GM18517 (cell line): ENCODE data around the gene RBP2.

Source experiments
- ATAC-seq: cut with Tn5 transposase; IDR thresholded peaks from one replicate; pipeline ENCODE4 v1.9.1; 2021; ENCODE audit warnings: mild to moderate bottlenecking, moderate library complexity; ENCODE audit not compliant: unreplicated experiment

RBP2 gene

DNA sequence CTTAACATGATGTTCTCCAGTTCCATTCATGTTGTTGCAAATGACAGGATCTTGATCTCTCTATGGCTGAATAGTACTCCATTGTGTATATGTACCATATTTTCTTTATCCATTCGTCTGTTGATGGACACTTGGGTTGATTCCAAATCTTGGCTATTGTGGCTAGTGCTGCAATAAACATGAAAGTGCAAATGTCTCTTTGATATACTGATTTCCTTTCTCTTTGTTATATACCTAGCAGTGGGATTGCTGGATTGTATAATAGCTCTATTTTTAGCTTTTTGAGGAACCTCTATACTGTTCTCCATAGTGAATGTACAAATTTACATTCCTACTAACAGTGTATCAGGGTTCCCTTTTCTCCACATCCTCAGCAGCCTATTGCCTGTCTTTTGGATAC is 5.9 kb upstream of the RBP2 start:
- no peak for ATAC-seq

GRCh38 chr3:139481116-139481515 is 4.8 kb upstream of the RBP2 start:
- no peak for ATAC-seq

- ATAC-seq: no peak
Measured at GRCh38 chr3:139480585-139480984, 4.3 kb upstream of the RBP2 start.

DNA sequence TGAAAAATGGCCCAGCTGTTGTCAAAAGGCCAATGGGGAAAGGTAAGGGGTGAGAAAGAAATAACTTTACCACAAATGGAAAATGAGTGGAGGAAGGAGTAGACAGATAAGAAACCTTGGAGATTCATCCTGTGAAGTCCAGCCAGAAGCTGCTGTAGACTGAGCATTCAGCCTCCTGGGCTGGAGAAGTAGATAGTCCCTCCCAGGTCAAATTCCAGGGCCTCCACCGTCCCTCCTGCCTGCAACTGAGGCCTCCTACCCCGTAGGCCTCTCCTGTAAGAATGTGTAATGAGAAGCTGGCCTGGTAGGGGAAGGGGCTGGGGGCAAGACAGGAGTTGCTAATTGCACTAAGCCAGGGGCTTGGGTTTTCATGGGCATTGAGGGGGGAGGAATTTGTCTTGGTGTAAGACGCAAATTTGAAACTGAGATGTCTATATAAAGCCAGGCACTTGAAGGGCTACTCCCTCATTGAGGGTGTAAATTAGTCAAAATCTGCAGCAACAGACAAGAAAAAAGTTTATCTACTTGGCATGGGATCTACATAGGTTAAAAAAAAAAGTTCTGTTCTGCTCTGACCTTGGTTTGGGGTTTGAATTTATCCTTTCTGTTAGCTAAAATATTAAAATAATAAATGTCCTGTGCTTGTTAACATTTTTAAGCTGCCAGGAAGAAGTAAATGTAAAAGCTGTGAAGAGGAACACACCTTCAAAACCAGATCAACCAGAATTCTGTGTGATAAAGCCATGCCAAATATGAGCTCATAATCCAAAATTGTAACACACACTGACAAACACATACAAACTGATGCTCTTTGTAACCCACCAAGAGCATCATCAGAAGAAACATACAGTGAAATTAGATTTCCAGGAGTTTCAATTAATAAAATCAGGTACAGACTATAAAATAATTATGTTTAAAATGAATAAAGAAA is 1.7 kb upstream of the RBP2 start:
- no peak for ATAC-seq

DNA sequence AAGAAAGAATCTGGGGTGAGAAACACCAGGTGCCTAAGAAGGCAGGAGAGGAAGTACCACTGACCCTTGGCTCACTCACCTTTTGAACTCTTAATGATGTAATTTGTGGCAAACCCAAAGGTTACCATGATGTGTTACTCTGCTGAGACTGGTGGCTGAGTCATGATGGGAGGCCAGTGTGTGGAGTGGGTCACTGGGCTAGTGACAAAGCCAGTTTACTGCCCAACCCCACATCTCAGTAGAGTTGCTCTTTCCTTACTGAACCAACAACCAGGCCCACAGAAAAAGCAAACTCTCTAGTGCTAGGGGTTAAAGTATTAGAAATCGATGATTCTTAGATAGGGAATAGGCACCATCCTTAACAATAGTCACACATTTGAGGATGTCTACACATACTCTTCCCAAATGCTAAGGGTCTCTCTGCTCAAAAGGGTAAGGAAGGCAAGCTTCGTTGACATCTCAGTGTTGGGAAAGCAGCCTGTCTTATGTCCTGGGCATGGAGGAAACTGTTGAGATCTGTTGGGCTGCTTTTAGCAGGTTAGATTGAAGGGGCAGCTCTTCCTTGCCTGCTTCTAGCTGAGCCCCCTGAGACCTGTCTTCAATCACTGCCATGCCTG is 3.1 kb downstream of the RBP2 start:
- ATAC-seq: no peak

DNA sequence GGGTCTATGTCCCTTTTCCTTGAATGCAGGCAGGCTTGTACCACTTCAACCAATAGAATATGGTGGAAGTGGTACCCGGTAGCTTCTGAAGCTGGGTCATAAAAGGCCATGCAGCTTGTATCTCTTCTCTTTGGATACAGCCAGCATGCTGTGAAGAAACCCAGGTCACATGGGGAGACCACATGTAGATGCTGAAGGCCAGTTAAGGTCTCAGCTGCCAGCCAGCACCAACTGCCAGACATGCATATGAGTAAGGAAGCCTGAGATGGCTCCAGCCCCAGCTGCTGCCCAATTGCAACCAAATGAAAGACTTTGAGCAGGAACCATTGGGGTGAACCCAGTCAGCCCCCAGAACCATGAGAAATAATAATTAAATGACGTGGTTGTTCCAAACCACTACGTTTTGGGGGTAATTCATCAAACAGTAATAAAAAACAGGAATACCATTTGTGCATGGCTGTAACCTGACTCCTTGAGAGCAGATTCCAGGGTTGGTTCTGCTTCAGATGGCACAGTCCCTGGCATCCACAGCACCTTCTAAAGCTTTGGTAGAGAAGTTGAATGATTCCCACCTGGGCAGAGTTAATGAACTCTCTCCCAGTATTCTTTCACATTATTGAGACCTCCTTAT is 3.8 kb downstream of the RBP2 start:
- no peak for ATAC-seq

DNA sequence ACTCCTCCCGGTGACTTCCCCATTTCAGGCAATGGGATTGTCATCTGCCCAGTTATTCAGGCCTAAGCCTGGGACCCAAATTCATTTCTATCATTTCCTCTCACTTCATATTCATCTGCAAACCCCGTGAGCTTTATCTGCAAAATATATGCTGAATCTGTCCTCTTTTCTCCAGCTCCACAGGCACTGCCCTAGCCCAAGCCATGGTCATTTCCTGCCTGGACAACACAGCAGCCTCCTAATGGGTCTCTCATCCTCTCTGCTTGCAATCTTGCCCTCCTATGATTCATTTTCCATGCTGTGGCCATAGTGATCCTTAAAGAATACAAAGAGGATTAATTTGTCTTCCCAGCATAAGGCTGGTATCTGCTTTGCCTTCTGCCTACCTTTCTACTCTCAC is 6.1 kb downstream of the RBP2 start:
- ATAC-seq: no peak

- ATAC-seq: no peak
Measured at GRCh38 chr3:139468399-139468798, 7.9 kb downstream of the RBP2 start.

- no peak for ATAC-seq
Measured at GRCh38 chr3:139466360-139466759, 10.0 kb downstream of the RBP2 start.

DNA sequence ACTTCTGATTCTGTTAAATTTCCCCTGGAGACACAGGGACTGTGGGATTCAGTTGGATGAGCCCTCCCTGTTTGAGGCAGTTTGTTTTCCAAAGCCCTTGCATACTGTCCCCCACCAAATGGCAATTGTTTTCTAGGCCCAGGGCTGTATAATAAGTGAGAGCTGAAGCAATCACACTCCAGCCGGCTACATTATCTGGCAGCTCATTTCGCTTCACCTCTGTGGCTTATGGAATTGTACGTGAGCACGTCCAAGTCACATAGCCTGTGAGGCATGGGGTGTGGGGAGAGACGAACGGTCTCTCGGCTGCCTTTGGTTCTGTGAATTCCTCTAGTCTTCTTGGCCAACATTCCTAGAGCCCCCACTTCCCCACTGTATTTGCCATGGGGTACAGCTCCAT is 10.7 kb downstream of the RBP2 start:
- no peak for ATAC-seq

DNA sequence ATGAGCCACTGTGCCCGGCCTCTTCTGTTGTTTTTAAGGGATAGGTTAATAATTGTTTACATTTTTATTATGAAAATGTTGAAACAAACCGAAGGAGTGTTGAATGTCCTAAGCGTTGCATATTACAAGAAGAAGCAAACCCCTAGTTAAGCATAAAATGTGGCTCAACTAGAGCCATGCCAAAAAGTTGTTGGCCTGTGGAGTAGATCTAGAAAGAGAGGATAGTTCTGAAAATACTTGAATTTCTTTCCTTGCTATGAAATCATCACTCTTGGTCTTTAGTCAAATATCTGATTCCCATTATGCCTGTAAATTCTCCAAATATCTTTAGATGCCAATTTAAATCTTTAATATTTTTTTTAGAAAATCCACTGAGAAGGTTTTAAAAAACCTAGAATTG is 12.8 kb downstream of the RBP2 start:
- ATAC-seq: no peak

- ATAC-seq: no peak
Measured at GRCh38 chr3:139460529-139460928, 15.8 kb downstream of the RBP2 start.

GRCh38 chr3:139460076-139460475 is 16.2 kb downstream of the RBP2 start:
- no peak for ATAC-seq

GRCh38 chr3:139458348-139458747 is 18.0 kb downstream of the RBP2 start:
- ATAC-seq: no peak

DNA sequence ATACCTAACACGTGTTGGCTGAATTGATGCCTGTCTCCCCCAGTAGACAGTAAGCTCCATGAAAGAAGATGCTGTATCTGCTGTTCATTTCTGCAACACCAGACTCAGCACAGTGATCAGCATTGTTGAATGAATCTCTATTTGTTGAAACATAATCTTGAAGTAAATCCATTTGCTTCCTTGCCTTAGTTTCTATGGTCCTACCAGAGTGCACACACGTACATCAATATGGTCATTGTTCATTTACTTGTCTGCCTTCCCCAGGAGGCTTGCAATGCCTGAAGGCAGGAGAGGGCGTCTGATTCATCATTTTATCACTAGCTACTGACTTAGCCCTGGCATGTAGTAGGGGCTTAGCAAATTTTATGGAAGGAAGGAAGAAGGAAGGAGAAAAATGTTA is 19.2 kb downstream of the RBP2 start:
- ATAC-seq: no peak

- ATAC-seq: no peak
Measured at GRCh38 chr3:139456386-139456785, 19.9 kb downstream of the RBP2 start.

DNA sequence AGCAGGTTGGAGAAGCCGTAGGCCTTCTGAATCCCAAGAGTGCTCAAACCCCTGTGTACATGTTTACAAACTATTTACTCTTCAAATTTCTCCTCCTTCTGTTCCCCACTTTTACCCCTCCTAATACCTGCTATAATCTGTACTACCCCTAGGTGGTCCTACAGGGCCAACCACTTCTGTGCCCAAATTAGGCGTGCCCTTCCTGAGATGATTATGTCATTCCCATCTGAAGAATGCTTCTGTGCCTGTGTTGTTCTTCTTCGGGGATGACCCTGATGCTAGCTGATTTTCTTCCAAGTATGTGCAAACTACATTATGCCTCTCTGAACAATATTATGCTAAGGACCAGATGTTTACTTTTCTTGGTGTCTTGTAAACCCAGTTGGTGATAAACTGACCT is 20.5 kb downstream of the RBP2 start:
- no peak for ATAC-seq

GRCh38 chr3:139455206-139455605 is 21.1 kb downstream of the RBP2 start:
- ATAC-seq: no peak

- ATAC-seq: no peak
Measured at GRCh38 chr3:139454346-139454745, 22.0 kb downstream of the RBP2 start.

DNA sequence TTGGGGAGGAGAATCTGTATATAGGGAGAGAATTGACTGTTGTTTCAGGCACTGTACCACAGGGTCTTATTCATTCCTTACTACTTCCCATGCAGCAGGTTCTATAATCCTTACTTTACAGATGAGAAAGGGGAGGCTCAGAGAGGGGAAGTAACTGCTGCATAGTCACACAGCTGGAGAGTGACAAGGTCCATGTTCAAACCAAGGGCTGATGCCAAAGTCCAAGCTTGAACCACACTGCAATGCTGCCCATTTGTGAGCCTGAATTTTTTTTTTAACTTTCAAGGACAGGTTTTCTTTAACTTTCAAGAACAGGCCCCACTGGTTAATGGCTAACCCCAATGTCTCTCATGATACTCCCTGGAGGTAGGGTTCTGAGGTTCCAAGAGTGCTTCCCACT is 26.2 kb downstream of the RBP2 start:
- ATAC-seq: no peak

DNA sequence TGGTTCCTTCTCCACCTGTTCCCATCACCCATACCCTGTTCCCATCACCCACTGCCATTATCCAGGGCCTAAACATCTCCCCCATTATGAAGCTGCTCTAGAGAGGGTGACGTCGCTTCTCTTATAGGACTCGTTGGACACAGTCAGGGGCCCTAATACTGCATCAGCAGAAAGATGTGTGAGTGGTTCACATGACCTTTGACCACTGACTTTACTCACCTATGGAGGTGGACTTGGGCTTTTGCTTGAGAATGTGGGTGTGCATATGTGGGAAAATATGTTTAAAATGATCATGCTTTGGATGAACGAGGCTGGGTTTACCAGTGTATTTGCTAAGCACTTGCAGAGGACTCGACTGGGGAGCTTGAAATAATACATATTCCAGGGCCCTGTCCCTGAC is 26.8 kb downstream of the RBP2 start:
- ATAC-seq: no peak

DNA sequence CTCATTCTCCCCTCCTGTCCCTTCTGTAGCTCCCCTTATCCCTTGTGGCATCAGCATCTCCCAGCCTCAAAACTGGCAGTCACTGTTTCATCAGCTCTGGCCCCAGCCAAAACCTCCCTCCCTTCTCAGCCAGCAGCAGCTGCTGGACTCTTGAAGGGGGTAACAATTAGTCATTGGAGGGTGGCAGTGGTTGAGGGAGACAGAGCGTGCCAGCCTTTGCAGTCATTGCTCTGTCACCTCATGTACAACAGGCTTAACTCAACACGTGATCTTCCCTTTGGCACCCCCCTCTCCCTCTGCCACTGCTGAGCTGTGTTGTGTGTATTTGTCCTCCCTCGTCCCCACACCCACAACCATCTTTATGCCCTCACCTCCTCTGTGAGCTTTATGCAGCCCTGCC is 28.2 kb downstream of the RBP2 start:
- no peak for ATAC-seq
